Pancreas (tissue), 10 donors: ENCODE data around the gene ARID3B. TPM values are rescaled to one million over a fixed set of nuclear protein-coding genes. Genes with fewer than 3 reads are reported as not detected.

ENCODE experiments used
- ATAC-seq, 4 donors: fragments of 200-7000 bp; cut with Tn5 transposase; one replicate each; pipeline versions ENCODE4 v1.8.0 to v1.9.1; 2020; ENCODE audit warnings: mild to moderate bottlenecking in 4 of 4, moderate library complexity in 4 of 4
- DNase-seq, 6 donors: peaks; one replicate each; pipeline ENCODE4 v3.0.0-alpha.2; 2020
- FAIRE-seq: peaks from 2 replicates; lab custom pipeline; 2012; peaks lifted over from hg19 to GRCh38; lab: Jason Lieb, UNC
- H3K27ac ChIP-seq, 4 donors: fragments of 200-600 bp; sonication (generic); 1 replicate in 3 of 4; 2 replicates in 1 of 4; pipeline versions ENCODE4 v1.5.0 to v1.8.0; 2020
- H3K27me3 ChIP-seq, 4 donors: fragments of 200-600 bp; one replicate each; pipeline ENCODE4 v1.8.0; 2021
- H3K36me3 ChIP-seq, 3 donors: fragments of 200-600 bp; sonication (generic) in 1 of 3; one replicate each; pipeline versions ENCODE4 v1.5.0 to v1.8.0; 2020 to 2021
- H3K4me1 ChIP-seq, 3 donors: fragments of 200-600 bp; one replicate each; pipeline ENCODE4 v1.8.0; 2021
- H3K4me3 ChIP-seq, 4 donors: fragments of 200-600 bp; sonication (generic) in 2 of 4; one replicate each; pipeline versions ENCODE4 v1.5.0 to v1.8.0; 2020 to 2021
- H3K9me3 ChIP-seq, 4 donors: fragments of 200-600 bp; one replicate each; pipeline ENCODE4 v1.8.0; 2021
- WGBS, 2 donors: extraction: QIAGEN DNeasy Blood & Tissue Kit; methylation state at CpG; one replicate each; pipeline ENCODE4 v1.1.7; 2013; 5-methylcytosine and 5-hydroxymethylcytosine counted together
- intact Hi-C, 3 donors: fragments of 100-400 bp; cut with DNase I; formaldehyde crosslinking; loops; one replicate each; pipeline versions ENCODE4 v1.11.1 to v1.14.2; 2022
- polyA plus RNA-seq, 2 donors: library from polyadenylated mRNA; stranded (reverse); fragments of 200-250 nt; gene quantifications; one replicate each; pipeline ENCODE4 v1.2.3, GENCODE V29; 2013
- total RNA-seq, 6 donors: library from RNA; stranded (reverse); fragmentation: NEBNext Ultra II Directional in 4 of 6; extraction: Animal tissue kit (Norgen Biotek cat#: 25700) in 4 of 6; gene quantifications; one replicate each; pipeline versions ENCODE4 v1.2.1 to v1.2.4, GENCODE V29; 2021 to 2023
- TF ChIP-seq, protein P1 (sequence below), 4 donors: fragments of 200-600 bp; sonication (generic) in 3 of 4; IDR thresholded peaks; one replicate each; pipeline versions ENCODE4 v1.5.0 to v1.8.0; 2021; ENCODE audit warnings: antibody characterized with exemption in 4 of 4
- donor health status: healthy with polysubstance abuse.
- donor health status: DM: no; HTN: no; CAD: no; lungs with moderate emphysema.
- donor health status: DM: no; HTN: no; CAD: no.
- donor health status: control.
- donor health status: control.
- donor health status: Bipolar disorder and iron deficiency.
- donor health status: DM: yes; HTN: yes; CAD: no.
- donor health status: DM: no; HTN: no; CAD: no.
- donor health status: DM: no; HTN: no; CAD: no.
- donor health status: DM: yes; HTN: yes; CAD: no.

The ARID3B gene
- total and polyA plus RNA-seq, 8 donors = 2.9 to 4.8 (median 3.8) TPM

DNA sequence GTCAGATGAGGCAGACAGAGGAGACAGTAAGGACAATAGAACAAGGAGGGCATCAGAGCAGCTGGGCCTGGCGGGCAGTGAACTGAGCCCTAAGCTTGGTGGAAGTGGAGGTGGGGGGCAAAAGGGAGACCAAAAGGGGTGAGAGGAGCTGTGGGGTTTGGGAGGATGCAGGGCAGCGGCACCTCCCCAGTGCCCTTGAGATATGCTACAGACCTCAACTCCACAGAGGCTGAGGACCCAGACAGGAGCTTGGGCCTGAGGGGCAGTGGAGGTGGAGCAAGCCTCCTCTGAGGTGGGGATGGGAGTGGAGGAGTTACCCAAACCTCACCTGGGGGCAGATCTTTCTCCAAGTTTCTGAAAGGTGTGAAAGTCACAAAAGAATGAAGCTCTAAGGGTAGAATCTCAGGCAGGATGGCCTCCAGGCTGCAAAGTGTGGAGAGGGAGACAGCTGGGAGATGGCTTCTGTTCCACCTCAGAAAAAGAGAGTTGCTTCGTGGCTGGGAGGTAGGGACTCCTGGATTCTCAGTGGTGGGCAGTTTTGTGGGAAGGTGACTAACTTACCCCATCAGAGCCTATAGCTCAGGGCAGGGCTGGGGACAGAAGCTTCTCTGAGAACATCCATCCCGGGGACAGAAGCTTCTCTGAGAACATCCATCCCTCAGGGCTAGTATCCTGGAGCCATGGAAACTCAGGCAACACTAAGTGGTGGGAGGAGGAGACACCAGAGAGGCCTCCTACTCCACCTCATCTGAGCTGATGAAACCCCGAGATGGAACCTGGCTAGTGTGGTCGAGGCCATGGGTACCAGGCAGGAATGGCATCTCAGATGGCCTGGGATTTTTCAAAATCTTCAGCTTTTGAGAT is 72.3 kb downstream of the ARID3B start:
- peak in 1 of 6 donors; percentile 45 for DNase-seq

DNA sequence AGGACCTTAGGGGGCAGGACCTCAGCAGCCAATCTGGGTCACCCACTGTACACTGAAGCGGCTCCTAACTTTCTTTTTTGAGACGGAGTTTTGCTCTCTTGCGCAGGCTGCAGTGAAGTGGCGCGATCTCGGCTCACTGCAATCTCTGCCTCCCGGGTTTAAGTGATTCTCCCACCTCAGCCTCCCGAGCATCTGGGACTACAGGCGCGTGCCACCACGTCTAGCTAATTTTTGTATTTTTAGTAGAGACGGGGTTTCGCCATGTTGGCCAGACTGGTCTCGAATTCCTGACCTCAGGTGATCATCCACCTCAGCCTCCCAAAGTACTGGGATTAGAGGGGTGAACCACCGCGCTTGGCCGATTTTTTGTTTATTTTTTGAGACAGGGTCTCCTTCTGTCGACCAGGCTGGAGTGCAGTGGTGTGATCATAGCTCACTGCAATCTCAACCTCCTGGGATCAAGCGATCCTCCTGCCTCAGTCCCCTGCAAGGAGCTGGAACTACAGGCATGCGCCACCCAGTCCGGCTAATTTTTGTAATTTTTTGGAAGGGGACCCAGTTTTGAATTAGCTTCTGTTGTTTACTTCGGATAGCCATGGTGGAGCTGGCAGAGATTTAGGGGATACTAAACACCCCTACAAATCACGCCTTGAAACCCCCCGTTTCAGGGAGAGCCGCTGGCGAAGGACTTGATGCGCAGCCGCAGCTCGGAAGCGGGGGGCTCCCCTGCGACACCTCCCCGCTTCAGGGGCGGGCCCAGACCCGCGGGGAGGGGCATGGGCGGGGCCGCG is 73.1 kb downstream of the ARID3B start:
- WGBS, 2 donors = 30 to 31% methylated on average over 38 of the region's 38 CpGs
- TF ChIP-seq, protein P1, sequence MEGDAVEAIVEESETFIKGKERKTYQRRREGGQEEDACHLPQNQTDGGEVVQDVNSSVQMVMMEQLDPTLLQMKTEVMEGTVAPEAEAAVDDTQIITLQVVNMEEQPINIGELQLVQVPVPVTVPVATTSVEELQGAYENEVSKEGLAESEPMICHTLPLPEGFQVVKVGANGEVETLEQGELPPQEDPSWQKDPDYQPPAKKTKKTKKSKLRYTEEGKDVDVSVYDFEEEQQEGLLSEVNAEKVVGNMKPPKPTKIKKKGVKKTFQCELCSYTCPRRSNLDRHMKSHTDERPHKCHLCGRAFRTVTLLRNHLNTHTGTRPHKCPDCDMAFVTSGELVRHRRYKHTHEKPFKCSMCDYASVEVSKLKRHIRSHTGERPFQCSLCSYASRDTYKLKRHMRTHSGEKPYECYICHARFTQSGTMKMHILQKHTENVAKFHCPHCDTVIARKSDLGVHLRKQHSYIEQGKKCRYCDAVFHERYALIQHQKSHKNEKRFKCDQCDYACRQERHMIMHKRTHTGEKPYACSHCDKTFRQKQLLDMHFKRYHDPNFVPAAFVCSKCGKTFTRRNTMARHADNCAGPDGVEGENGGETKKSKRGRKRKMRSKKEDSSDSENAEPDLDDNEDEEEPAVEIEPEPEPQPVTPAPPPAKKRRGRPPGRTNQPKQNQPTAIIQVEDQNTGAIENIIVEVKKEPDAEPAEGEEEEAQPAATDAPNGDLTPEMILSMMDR (IDR thresholded peaks at IDR 0.05) = no peak
- Histone ChIP-seq H3K36me3 (peaks cover 0 to 1% (median 0%) of the 10 kb centered on the region in 3 donors), H3K4me1 (peaks cover 12 to 15% (median 13%) of the 10 kb centered on the region in 3 donors), H3K9me3 (no peaks in the 10 kb centered on the region), H3K27me3 (no peaks in the 10 kb centered on the region), H3K27ac (peak overlapping the region; percentile 89 to 99 (median 97)), H3K4me3 (peak overlapping the region; percentile 84 to 98 (median 94))
- peak in 1 of 6 donors; percentile 25 for DNase-seq
- intact Hi-C loops = loop anchor here in 2 of 3 donors (10.0 kb wide), 2 partner anchors 69 to 239 kb away; partner anchors contain the start of gene ARID3B (in 1 of the 2)
- ATAC-seq = no peak
- no peak for FAIRE-seq

More for the DNA sequence above, 72.3 kb downstream of the ARID3B start:
- Histone ChIP-seq H3K36me3 (no peaks in the 10 kb centered on the region), H3K4me3 (no peak overlapping the region), H3K27ac (no peak overlapping the region), H3K27me3 (no peaks in the 10 kb centered on the region), H3K9me3 (no peaks in the 10 kb centered on the region), H3K4me1 (peaks cover 12 to 15% (median 13%) of the 10 kb centered on the region in 3 donors)
- no peak for ATAC-seq
- no peak for FAIRE-seq
- intact Hi-C loops = loop anchor here in 2 of 3 donors (10.0 kb wide), 2 partner anchors 69 to 239 kb away; partner anchors contain the start of gene ARID3B (in 1 of the 2)
- WGBS, 2 donors = 65 to 69% methylated on average over 6 of the region's 6 CpGs
- TF ChIP-seq, protein P1 (IDR thresholded peaks at IDR 0.05) = no peak

DNA sequence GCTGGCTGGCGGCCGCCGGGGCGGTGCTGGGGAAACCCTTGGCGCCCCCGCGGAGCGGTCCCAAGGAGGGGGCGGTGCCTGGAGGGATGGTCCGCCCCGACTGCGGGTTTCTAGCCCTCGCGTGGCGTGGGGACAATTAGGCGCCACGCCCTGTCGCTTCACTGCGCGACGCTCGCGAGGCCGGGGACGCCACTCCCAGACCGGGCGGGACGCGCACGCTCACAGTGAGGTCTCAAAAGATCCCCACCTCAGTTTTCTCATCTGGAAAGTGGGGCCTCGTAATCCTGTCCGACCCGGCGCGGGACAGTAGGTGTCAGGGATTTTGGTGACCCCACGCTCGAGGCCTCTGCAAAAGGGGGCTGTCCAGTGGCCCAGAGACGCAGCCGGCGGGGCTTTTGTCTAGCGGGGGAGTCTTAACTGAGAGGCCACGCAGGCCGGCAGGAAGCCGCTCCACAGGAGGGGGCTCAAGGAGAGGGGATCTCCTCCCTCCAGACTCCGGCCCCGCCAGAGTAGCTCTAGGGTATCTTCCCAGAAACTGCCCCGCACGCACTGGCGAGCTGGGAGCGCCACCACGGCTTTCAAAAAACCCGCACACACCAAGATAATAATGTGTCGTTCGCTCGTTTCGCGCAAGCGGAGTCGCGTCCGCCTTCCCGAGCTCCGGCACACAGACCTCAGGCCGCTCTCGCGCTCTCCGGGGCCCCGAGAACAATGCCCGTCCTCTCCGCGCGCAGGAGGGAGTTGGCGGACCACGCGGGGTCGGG is 73.9 kb downstream of the ARID3B start:
- Histone ChIP-seq H3K27me3 (no peaks in the 10 kb centered on the region), H3K36me3 (peaks cover 0 to 8% (median under 1%) of the 10 kb centered on the region in 3 donors), H3K4me1 (peaks cover 12 to 15% (median 13%) of the 10 kb centered on the region in 3 donors), H3K27ac (peak overlapping the region; percentile 89 to 99 (median 97)), H3K4me3 (peak overlapping the region; percentile 84 to 98 (median 94)), H3K9me3 (no peaks in the 10 kb centered on the region)
- no peak for FAIRE-seq
- intact Hi-C loops = loop anchor here in 2 of 3 donors (10.0 kb wide), 2 partner anchors 70 to 240 kb away; partner anchors contain the start of gene ARID3B (in 1 of the 2)
- WGBS, 2 donors = 0% methylated on average over 59 to 76 of the region's 76 CpGs
- ATAC-seq = peak; percentile 58 to 75 (median 70)
- DNase-seq = peak; percentile 66 to 85 (median 78)
- TF ChIP-seq, protein P1 (IDR thresholded peaks at IDR 0.05) = no peak
